Endothelial cell (in vitro differentiated cells): ENCODE data around the gene RNU6-9. TPM values are rescaled to one million over a fixed set of nuclear protein-coding genes. Genes with fewer than 3 reads are reported as not detected.

ENCODE experiments used
- DNase-seq: peaks from one replicate; pipeline ENCODE4 v3.0.0; 2021; ENCODE audit warnings: low spot score
- H3K27ac Mint-ChIP-seq: one replicate; pipeline ENCODE4 v1.8.0; 2021; ENCODE audit warnings: mixed read lengths, inconsistent platforms; ENCODE audit not compliant: unreplicated experiment
- H3K27me3 Mint-ChIP-seq: one replicate; pipeline ENCODE4 v1.8.0; 2021; ENCODE audit warnings: mild to moderate bottlenecking, moderate library complexity, mixed read lengths, inconsistent platforms; ENCODE audit not compliant: unreplicated experiment
- H3K36me3 Mint-ChIP-seq: one replicate; pipeline ENCODE4 v1.8.0; 2021; ENCODE audit warnings: mild to moderate bottlenecking, low read depth, mixed read lengths, inconsistent platforms; ENCODE audit not compliant: unreplicated experiment
- H3K4me1 Mint-ChIP-seq: one replicate; pipeline ENCODE4 v1.8.0; 2021; ENCODE audit warnings: mild to moderate bottlenecking, mixed read lengths, inconsistent platforms; ENCODE audit not compliant: unreplicated experiment
- H3K4me3 Mint-ChIP-seq: one replicate; pipeline ENCODE4 v1.8.0; 2021; ENCODE audit warnings: mild to moderate bottlenecking, mixed read lengths, inconsistent platforms; ENCODE audit not compliant: unreplicated experiment
- H3K9me3 Mint-ChIP-seq: one replicate; pipeline ENCODE4 v1.8.0; 2021; ENCODE audit warnings: mixed read lengths, inconsistent platforms; ENCODE audit not compliant: unreplicated experiment
- CTCF ChIP-seq: fragments of 200-600 bp; sonication (generic); IDR thresholded peaks from one replicate; pipeline ENCODE4 v1.5.0; 2021; ENCODE audit warnings: antibody characterized with exemption; ENCODE audit not compliant: unreplicated experiment
- total RNA-seq: library from RNA; stranded (reverse); fragmentation: NEBNext Ultra II Directional; extraction: Animal tissue kit (Norgen Biotek cat#: 25700); gene quantifications from one replicate; pipeline ENCODE4 v1.2.1, GENCODE V29; 2021; ENCODE audit not compliant: unreplicated experiment

RNU6-9 gene
- total RNA-seq, 1 donor from 2014 or later: not detected

GRCh38 chr19:925526-926322, 32.4 kb downstream of the RNU6-9 start, which contains the start of gene ARID3A:
Gene ARID3A, plus strand, starts transcription at chr19:926035. Its CDS starts 3,494 bp downstream, at chr19:929529.
- peak within 1 kb of the TSS; percentile 61 for H3K27ac Mint-ChIP-seq
- no peak for TF ChIP-seq CTCF
- H3K36me3 Mint-ChIP-seq: peaks cover 8% of the 10 kb centered on the region

GRCh38 chr19:926323-926588, 33.0 kb downstream of the RNU6-9 start:
- TF ChIP-seq CTCF: no peak
- Mint-ChIP-seq H3K27ac (no peak overlapping the region), H3K4me3 (peak overlapping the region; percentile 78), H3K36me3 (peaks cover 7% of the 10 kb centered on the region), H3K4me1 (no peaks in the 10 kb centered on the region), H3K27me3 (peaks cover 8% of the 10 kb centered on the region), H3K9me3 (no peaks in the 10 kb centered on the region)
- DNase-seq: no peak

More at GRCh38 chr19:925526-926322, 32.4 kb downstream of the RNU6-9 start, which contains the start of gene ARID3A:
- peak; percentile 74 for DNase-seq
- Mint-ChIP-seq H3K27me3 (peaks cover 8% of the 10 kb centered on the region), H3K9me3 (no peaks in the 10 kb centered on the region), H3K4me3 (peak within 1 kb of the TSS; percentile 93), H3K4me1 (peaks cover 1% of the 10 kb centered on the region)

GRCh38 chr19:926589-927350, 33.5 kb downstream of the RNU6-9 start:
- Mint-ChIP-seq H3K27me3 (peaks cover 8% of the 10 kb centered on the region), H3K36me3 (peaks cover 6% of the 10 kb centered on the region), H3K4me1 (no peaks in the 10 kb centered on the region), H3K9me3 (no peaks in the 10 kb centered on the region), H3K4me3 (peak overlapping the region; percentile 93), H3K27ac (peak overlapping the region; percentile 61)
- no peak for DNase-seq
- TF ChIP-seq CTCF: no peak

- DNase-seq: peak; percentile 64
- Mint-ChIP-seq H3K27me3 (peaks cover 6% of the 10 kb centered on the region), H3K9me3 (no peaks in the 10 kb centered on the region), H3K36me3 (peaks cover 4% of the 10 kb centered on the region), H3K4me3 (peak overlapping the region; percentile 84), H3K4me1 (peaks cover 3% of the 10 kb centered on the region), H3K27ac (no peak overlapping the region)
- no peak for TF ChIP-seq CTCF
These were observed 34.1 kb downstream of the RNU6-9 start for GRCh38 chr19:927351-927779.
